ENCODE data around the gene MRPL19.
A peak's percentile ranks its signal among the peaks of the same experiment; 100 is the strongest.

MRPL19 gene

GRCh38 chr2:75622929-75623328 lies 23.7 kb upstream of the MRPL19 start:
- H3K4me3 ChIP-seq (replicated peaks in 1 of 2; ENCODE audit: low read depth in 2 of 2, low read length in 2 of 2), result no peak overlapping the region
- no peak for TF ChIP-seq CTCF (IDR thresholded peaks at IDR 0.05; ENCODE audit: low read depth, low read length)
- DNase-seq (ENCODE audit: low read depth in 2 of 2), result no peak

GRCh38 chr2:75627902-75628504 lies 18.6 kb upstream of the MRPL19 start:
- peak; percentile 81 to 83 for DNase-seq (ENCODE audit: low read depth in 2 of 2)

GRCh38 chr2:75632091-75632701 lies 14.4 kb upstream of the MRPL19 start:
- peak in 1 of 2 donors; percentile 30 for DNase-seq (ENCODE audit: low read depth in 2 of 2)
- no peak for TF ChIP-seq CTCF (IDR thresholded peaks at IDR 0.05; ENCODE audit: low read depth, low read length)

More at GRCh38 chr2:75627902-75628504, 18.6 kb upstream of the MRPL19 start:
- peak; percentile 96 for TF ChIP-seq CTCF (IDR thresholded peaks at IDR 0.05; ENCODE audit: low read depth, low read length)
- no peak overlapping the region for H3K4me3 ChIP-seq (replicated peaks in 1 of 2; ENCODE audit: low read depth in 2 of 2, low read length in 2 of 2)

GRCh38 chr2:75632813-75633212 lies 13.8 kb upstream of the MRPL19 start:
- TF ChIP-seq CTCF (IDR thresholded peaks at IDR 0.05; ENCODE audit: low read depth, low read length), result no peak
- no peak for DNase-seq (ENCODE audit: low read depth in 2 of 2)
- H3K4me3 ChIP-seq (replicated peaks in 1 of 2; ENCODE audit: low read depth in 2 of 2, low read length in 2 of 2), result no peak overlapping the region

More at GRCh38 chr2:75632091-75632701, 14.4 kb upstream of the MRPL19 start:
- no peak overlapping the region for H3K4me3 ChIP-seq (replicated peaks in 1 of 2; ENCODE audit: low read depth in 2 of 2, low read length in 2 of 2)

- DNase-seq (ENCODE audit: low read depth in 2 of 2), result no peak
- H3K4me3 ChIP-seq (replicated peaks in 1 of 2; ENCODE audit: low read depth in 2 of 2, low read length in 2 of 2), result no peak overlapping the region
- no peak for TF ChIP-seq CTCF (IDR thresholded peaks at IDR 0.05; ENCODE audit: low read depth, low read length)
Measured at GRCh38 chr2:75633620-75634019, 13.0 kb upstream of the MRPL19 start.

- DNase-seq (ENCODE audit: low read depth in 2 of 2), result no peak
- no peak for TF ChIP-seq CTCF (IDR thresholded peaks at IDR 0.05; ENCODE audit: low read depth, low read length)
- H3K4me3 ChIP-seq (replicated peaks in 1 of 2; ENCODE audit: low read depth in 2 of 2, low read length in 2 of 2), result no peak overlapping the region
Measured at GRCh38 chr2:75634945-75635344, 11.6 kb upstream of the MRPL19 start.

All from cardiac fibroblast (primary cell).